Adipocyte (in vitro differentiated cells): ENCODE measurements around the gene BACH2.

ENCODE experiments used
- DNase-seq: peaks from one replicate; pipeline ENCODE4 v3.0.0-alpha.2; 2015; ENCODE audit warnings: low read depth
- H3K27me3 ChIP-seq: replicated peaks from 2 replicates; pipeline ENCODE4 v1.7.0; 2013; ENCODE audit warnings: mild to moderate bottlenecking, low read length, moderate library complexity; ENCODE audit not compliant: control insufficient read depth, insufficient read depth
- H3K36me3 ChIP-seq: 2 replicates; pipeline ENCODE4 v1.7.0; 2013; ENCODE audit warnings: low read length, mild to moderate bottlenecking, moderate library complexity; ENCODE audit not compliant: control insufficient read depth, insufficient read depth, severe bottlenecking
- H3K4me1 ChIP-seq: 2 replicates; pipeline ENCODE4 v1.7.0; 2013; ENCODE audit warnings: mild to moderate bottlenecking, low read length, moderate library complexity; ENCODE audit not compliant: control insufficient read depth, insufficient read depth
- H3K4me3 ChIP-seq: 2 replicates; pipeline ENCODE4 v1.7.0; 2013; ENCODE audit warnings: mild to moderate bottlenecking, low read length, moderate library complexity
- H3K9ac ChIP-seq: 2 replicates; pipeline ENCODE4 v1.7.0; 2013; ENCODE audit warnings: mild to moderate bottlenecking, low read length, moderate library complexity
- H3K9me3 ChIP-seq: 2 replicates; pipeline ENCODE4 v1.7.0; 2013; ENCODE audit warnings: mild to moderate bottlenecking, low read length, moderate library complexity; ENCODE audit not compliant: control insufficient read depth

BACH2 gene

GRCh38 chr6:90109141-90109540, 187.5 kb downstream of the BACH2 start:
- H3K4me3 ChIP-seq = no peak overlapping the region
- H3K36me3 ChIP-seq = no peaks in the 10 kb centered on the region
- no peaks in the 10 kb centered on the region for H3K4me1 ChIP-seq
- no peaks in the 10 kb centered on the region for H3K27me3 ChIP-seq
- DNase-seq = no peak
- peaks cover 19% of the 10 kb centered on the region for H3K9me3 ChIP-seq
- no peak overlapping the region for H3K9ac ChIP-seq

- no peak overlapping the region for H3K4me3 ChIP-seq
- H3K9me3 ChIP-seq = peaks cover 6% of the 10 kb centered on the region
- no peaks in the 10 kb centered on the region for H3K4me1 ChIP-seq
- no peak overlapping the region for H3K9ac ChIP-seq
- no peaks in the 10 kb centered on the region for H3K27me3 ChIP-seq
- H3K36me3 ChIP-seq = no peaks in the 10 kb centered on the region
- no peak for DNase-seq
These were observed 188.8 kb downstream of the BACH2 start for GRCh38 chr6:90107771-90108282.

GRCh38 chr6:90107371-90107770, 189.3 kb downstream of the BACH2 start:
- H3K36me3 ChIP-seq = no peaks in the 10 kb centered on the region
- H3K9ac ChIP-seq = no peak overlapping the region
- H3K4me1 ChIP-seq = no peaks in the 10 kb centered on the region
- H3K9me3 ChIP-seq = peaks cover 1% of the 10 kb centered on the region
- no peaks in the 10 kb centered on the region for H3K27me3 ChIP-seq
- H3K4me3 ChIP-seq = no peak overlapping the region
- no peak for DNase-seq

- no peak for DNase-seq
- no peaks in the 10 kb centered on the region for H3K4me1 ChIP-seq
- no peak overlapping the region for H3K9ac ChIP-seq
- no peak overlapping the region for H3K4me3 ChIP-seq
- H3K27me3 ChIP-seq = no peaks in the 10 kb centered on the region
- no peaks in the 10 kb centered on the region for H3K36me3 ChIP-seq
- H3K9me3 ChIP-seq = no peaks in the 10 kb centered on the region
These were observed 190.2 kb downstream of the BACH2 start for GRCh38 chr6:90106449-90106848.

GRCh38 chr6:90105506-90106170, 191.0 kb downstream of the BACH2 start:
- Histone ChIP-seq H3K9me3 (no peaks in the 10 kb centered on the region), H3K36me3 (no peaks in the 10 kb centered on the region), H3K4me3 (no peak overlapping the region), H3K4me1 (no peaks in the 10 kb centered on the region), H3K27me3 (no peaks in the 10 kb centered on the region), H3K9ac (no peak overlapping the region)
- no peak for DNase-seq

- Histone ChIP-seq H3K4me1 (peaks cover 7% of the 10 kb centered on the region), H3K36me3 (no peaks in the 10 kb centered on the region), H3K9ac (no peak overlapping the region), H3K4me3 (no peak overlapping the region), H3K27me3 (no peaks in the 10 kb centered on the region), H3K9me3 (no peaks in the 10 kb centered on the region)
- DNase-seq = no peak
These were observed 193.4 kb downstream of the BACH2 start for GRCh38 chr6:90103056-90103800.

GRCh38 chr6:90101403-90101802, 195.2 kb downstream of the BACH2 start:
- Histone ChIP-seq H3K27me3 (no peaks in the 10 kb centered on the region), H3K4me3 (no peak overlapping the region), H3K4me1 (peaks cover 18% of the 10 kb centered on the region), H3K9me3 (no peaks in the 10 kb centered on the region), H3K36me3 (no peaks in the 10 kb centered on the region), H3K9ac (no peak overlapping the region)
- no peak for DNase-seq

GRCh38 chr6:90100059-90100665, 196.5 kb downstream of the BACH2 start:
- Histone ChIP-seq H3K27me3 (no peaks in the 10 kb centered on the region), H3K9me3 (no peaks in the 10 kb centered on the region), H3K4me3 (no peak overlapping the region), H3K36me3 (no peaks in the 10 kb centered on the region), H3K4me1 (peaks cover 18% of the 10 kb centered on the region), H3K9ac (no peak overlapping the region)
- DNase-seq = no peak

- Histone ChIP-seq H3K9ac (peak overlapping the region; percentile 69), H3K27me3 (no peaks in the 10 kb centered on the region), H3K4me3 (no peak overlapping the region), H3K36me3 (no peaks in the 10 kb centered on the region), H3K4me1 (peaks cover 18% of the 10 kb centered on the region), H3K9me3 (no peaks in the 10 kb centered on the region)
- DNase-seq = no peak
These were observed 198.0 kb downstream of the BACH2 start for GRCh38 chr6:90098627-90099026.

GRCh38 chr6:90098001-90098531, 198.6 kb downstream of the BACH2 start:
- DNase-seq = peak; percentile 77
- H3K4me1 ChIP-seq = peaks cover 18% of the 10 kb centered on the region
- H3K36me3 ChIP-seq = no peaks in the 10 kb centered on the region
- peak overlapping the region; percentile 69 for H3K9ac ChIP-seq
- H3K27me3 ChIP-seq = no peaks in the 10 kb centered on the region
- no peaks in the 10 kb centered on the region for H3K9me3 ChIP-seq
- H3K4me3 ChIP-seq = peak overlapping the region; percentile 5

GRCh38 chr6:90097356-90097755, 199.3 kb downstream of the BACH2 start:
- Histone ChIP-seq H3K4me1 (peaks cover 18% of the 10 kb centered on the region), H3K36me3 (no peaks in the 10 kb centered on the region), H3K4me3 (peak overlapping the region; percentile 5), H3K9ac (peak overlapping the region; percentile 24), H3K9me3 (no peaks in the 10 kb centered on the region), H3K27me3 (no peaks in the 10 kb centered on the region)
- DNase-seq = no peak
